ENCODE results near the gene PTPRD. TPM values are rescaled to one million over a fixed set of nuclear protein-coding genes. Genes with fewer than 3 reads are reported as not detected.

The PTPRD gene
- total RNA-seq, 1 donor from 2014 or later: 197 TPM

- Mint-ChIP-seq H3K27ac (no peak overlapping the region), H3K4me1 (ENCODE audit: unreplicated experiment) (no peaks in the 10 kb centered on the region), H3K9me3 (peaks cover 4% of the 10 kb centered on the region), H3K27me3 (no peaks in the 10 kb centered on the region), H3K4me3 (no peak overlapping the region), H3K36me3 (no peaks in the 10 kb centered on the region)
- TF ChIP-seq CTCF (conservative IDR thresholded peaks at IDR 0.05): no peak
- no peak for DNase-seq (ENCODE audit: extremely low spot score, unreplicated experiment)
Measured at GRCh38 chr9:9743822-9744221, 869.0 kb downstream of the PTPRD start.

DNA sequence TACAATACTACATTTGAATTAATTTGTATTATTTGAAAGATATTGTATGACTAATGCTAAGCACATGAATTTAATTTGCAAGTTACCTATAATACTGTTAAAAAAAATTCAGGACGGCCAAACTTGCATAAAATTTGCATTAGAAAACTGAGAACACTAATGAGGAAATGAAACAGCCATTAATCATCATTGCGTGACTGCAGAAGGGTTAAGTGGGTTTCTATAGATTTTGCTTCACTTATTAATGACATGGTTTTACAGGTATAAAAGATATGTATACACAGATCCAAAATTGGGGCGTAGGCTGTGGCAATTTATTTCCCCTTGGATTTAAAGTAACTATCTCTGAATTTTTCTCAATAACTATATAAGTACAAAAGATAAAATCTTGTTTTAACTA is 882.6 kb downstream of the PTPRD start:
- Mint-ChIP-seq H3K27ac (no peak overlapping the region), H3K27me3 (no peaks in the 10 kb centered on the region), H3K36me3 (no peaks in the 10 kb centered on the region), H3K4me1 (ENCODE audit: unreplicated experiment) (no peaks in the 10 kb centered on the region), H3K9me3 (no peaks in the 10 kb centered on the region), H3K4me3 (no peak overlapping the region)
- TF ChIP-seq CTCF (conservative IDR thresholded peaks at IDR 0.05): no peak
- no peak for DNase-seq (ENCODE audit: extremely low spot score, unreplicated experiment)

- no peak overlapping the region for H3K27ac Mint-ChIP-seq
Measured at GRCh38 chr9:9729082-9729481, 883.7 kb downstream of the PTPRD start.

DNA sequence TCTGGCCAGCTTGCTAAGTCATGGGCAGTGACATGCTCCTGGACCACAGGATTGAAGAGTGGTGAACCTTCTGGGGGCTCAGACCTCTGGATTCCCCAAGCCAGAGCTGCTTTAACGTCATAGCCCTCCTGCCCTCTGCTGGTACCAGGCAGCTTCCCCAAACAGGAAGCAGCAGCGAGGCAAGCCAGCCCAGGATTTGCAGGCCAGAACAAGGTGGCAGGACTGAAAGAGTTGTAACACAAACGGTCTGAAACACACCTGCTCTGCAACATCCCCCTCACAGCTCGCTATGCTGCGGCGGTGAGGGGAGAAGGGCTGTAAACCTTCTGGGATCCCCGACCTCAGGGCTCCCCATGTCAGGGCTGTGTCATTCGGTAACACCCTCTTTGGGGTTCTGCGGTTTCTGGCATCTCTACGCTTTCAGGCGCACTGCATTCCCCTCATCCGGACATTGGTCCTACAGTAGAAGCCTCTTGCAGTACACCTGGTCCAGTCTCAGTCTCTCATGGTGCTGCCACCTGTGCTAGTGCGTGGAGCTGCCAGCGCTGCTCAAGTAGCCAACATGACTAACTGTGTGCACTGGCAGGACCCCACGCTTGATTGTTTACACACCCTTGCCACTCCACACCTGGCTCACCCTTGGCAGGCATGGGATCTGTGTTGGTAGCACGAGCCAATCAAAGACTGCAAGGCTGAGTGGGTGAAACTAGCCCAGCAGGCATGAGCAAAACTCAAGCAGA is 893.3 kb downstream of the PTPRD start:
- no peak overlapping the region for H3K4me3 Mint-ChIP-seq

More at GRCh38 chr9:9729082-9729481, 883.7 kb downstream of the PTPRD start:
- Mint-ChIP-seq H3K4me1 (ENCODE audit: unreplicated experiment) (no peaks in the 10 kb centered on the region), H3K27me3 (no peaks in the 10 kb centered on the region), H3K9me3 (no peaks in the 10 kb centered on the region), H3K4me3 (no peak overlapping the region), H3K36me3 (no peaks in the 10 kb centered on the region)
- no peak for TF ChIP-seq CTCF (conservative IDR thresholded peaks at IDR 0.05)
- no peak for DNase-seq (ENCODE audit: extremely low spot score, unreplicated experiment)

DNA sequence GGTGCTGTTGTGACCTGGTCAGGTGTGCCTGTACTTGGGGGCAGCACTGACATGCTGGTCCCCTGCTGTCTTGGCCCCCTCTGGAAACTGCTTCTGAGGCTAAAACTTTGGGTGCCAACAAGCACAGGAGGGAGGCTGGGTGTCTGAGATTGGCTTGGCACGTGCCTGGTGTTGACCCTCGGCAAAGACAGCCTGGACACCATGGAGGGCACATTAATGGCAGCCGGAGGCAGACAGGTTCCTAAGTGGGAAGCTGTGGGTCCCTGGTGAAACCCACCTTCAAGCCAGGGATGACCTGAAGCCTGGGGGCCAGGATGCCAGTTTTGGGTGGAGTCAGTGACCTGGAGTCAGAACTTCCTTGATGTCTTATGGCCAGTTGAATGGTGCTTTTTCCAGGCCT is 894.1 kb downstream of the PTPRD start:
- DNase-seq (ENCODE audit: extremely low spot score, unreplicated experiment): no peak
- H3K27ac Mint-ChIP-seq: no peak overlapping the region
- no peaks in the 10 kb centered on the region for H3K4me1 Mint-ChIP-seq (ENCODE audit: unreplicated experiment)
- H3K9me3 Mint-ChIP-seq: peaks cover 4% of the 10 kb centered on the region
- no peak for TF ChIP-seq CTCF (conservative IDR thresholded peaks at IDR 0.05)
- no peaks in the 10 kb centered on the region for H3K27me3 Mint-ChIP-seq
- H3K36me3 Mint-ChIP-seq: no peaks in the 10 kb centered on the region
- no peak overlapping the region for H3K4me3 Mint-ChIP-seq

More for the DNA sequence above, 893.3 kb downstream of the PTPRD start:
- Mint-ChIP-seq H3K9me3 (peaks cover 4% of the 10 kb centered on the region), H3K27me3 (no peaks in the 10 kb centered on the region), H3K4me1 (ENCODE audit: unreplicated experiment) (no peaks in the 10 kb centered on the region), H3K36me3 (no peaks in the 10 kb centered on the region), H3K27ac (no peak overlapping the region)
- no peak for TF ChIP-seq CTCF (conservative IDR thresholded peaks at IDR 0.05)
- no peak for DNase-seq (ENCODE audit: extremely low spot score, unreplicated experiment)
